ENCODE results near the gene TTC33. TPM values are rescaled to one million over a fixed set of nuclear protein-coding genes. Genes with fewer than 3 reads are reported as not detected.

TTC33 gene
- total RNA-seq, 1 donor: 13.7 TPM

DNA sequence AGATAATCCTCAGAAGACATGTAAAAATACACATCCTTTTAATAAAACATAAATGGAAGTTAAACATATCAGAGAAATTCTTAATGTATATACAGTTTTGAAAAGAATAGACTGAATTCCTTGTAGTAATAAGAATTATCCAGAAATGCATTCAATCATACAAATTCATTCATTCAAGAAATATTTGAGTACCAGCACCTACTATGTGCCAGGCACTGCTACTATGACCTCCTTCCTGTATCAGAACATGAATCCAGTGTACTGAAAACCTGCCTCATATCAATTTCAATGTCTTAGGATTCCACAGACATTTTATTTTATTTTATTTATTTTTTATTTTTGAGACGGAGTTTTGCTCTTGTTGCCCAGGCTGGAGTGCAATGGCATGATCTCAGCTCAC lies 29.2 kb upstream of the TTC33 start:
- DNase-seq (ENCODE audit: low read depth): no peak

DNA sequence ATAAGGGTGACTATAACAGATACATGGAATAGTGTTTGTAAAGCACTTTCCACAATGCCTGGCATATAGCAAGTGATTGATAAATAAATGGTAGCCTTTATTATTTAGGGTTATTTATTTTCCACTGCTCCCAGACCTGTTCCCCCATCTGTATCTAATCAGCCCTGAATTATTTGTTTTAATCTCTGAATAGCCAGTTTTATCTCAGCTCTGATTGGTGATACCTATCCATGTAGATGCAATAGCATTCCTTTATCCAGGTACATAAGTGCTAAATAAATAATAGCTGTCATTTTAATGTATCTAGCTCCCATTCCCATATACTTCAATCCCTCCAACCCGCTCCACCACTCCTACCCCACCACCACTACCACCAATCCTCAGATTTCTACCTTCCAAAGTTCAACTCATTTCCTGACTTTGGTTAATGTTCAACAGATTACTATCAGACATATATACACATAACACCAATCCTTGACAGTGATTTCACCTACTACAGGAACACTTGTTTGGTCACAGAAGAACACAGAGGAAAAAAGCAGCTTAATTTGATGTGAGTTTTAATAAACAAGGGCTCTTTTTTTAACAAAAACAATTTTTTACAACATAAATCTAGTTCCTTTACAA lies 28.4 kb upstream of the TTC33 start:
- TF ChIP-seq, protein P1, sequence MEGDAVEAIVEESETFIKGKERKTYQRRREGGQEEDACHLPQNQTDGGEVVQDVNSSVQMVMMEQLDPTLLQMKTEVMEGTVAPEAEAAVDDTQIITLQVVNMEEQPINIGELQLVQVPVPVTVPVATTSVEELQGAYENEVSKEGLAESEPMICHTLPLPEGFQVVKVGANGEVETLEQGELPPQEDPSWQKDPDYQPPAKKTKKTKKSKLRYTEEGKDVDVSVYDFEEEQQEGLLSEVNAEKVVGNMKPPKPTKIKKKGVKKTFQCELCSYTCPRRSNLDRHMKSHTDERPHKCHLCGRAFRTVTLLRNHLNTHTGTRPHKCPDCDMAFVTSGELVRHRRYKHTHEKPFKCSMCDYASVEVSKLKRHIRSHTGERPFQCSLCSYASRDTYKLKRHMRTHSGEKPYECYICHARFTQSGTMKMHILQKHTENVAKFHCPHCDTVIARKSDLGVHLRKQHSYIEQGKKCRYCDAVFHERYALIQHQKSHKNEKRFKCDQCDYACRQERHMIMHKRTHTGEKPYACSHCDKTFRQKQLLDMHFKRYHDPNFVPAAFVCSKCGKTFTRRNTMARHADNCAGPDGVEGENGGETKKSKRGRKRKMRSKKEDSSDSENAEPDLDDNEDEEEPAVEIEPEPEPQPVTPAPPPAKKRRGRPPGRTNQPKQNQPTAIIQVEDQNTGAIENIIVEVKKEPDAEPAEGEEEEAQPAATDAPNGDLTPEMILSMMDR (IDR thresholded peaks at IDR 0.05; ENCODE audit: insufficient read depth, low read length): no peak
- no peak for DNase-seq (ENCODE audit: low read depth)
- no peak overlapping the region for H3K4me3 ChIP-seq (ENCODE audit: low read depth, low read length)

More for the DNA sequence above, 29.2 kb upstream of the TTC33 start:
- H3K4me3 ChIP-seq (ENCODE audit: low read depth, low read length): no peak overlapping the region
- TF ChIP-seq, protein P1 (IDR thresholded peaks at IDR 0.05; ENCODE audit: insufficient read depth, low read length): no peak

DNA sequence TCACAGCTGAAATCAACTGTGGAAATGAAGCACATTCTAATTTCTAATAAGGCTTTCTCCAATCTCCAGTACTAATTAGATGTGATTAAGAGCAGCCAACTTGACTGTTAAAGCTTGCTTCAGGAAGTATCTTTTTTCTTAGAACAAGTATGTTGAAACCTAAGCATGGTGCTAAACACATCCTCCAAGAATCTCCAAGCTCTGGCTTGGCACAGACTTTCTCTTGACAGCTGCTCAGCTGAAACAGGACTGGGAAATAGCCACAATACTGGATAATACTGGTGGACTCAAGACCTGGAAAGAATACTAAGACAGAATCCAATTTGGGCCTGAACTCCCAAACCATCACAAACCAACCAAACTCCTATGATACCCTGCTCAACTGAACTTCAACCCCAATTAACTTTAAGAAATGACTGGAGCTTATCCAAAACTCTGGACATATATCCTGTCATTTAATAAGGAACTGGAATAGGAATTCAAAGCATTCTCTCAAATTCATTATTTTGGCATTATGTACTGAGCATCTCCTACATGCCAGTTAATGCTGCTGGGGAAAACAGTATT lies 26.2 kb upstream of the TTC33 start:
- H3K4me3 ChIP-seq (ENCODE audit: low read depth, low read length): no peak overlapping the region
- DNase-seq (ENCODE audit: low read depth): peak; percentile 85
- TF ChIP-seq, protein P1 (IDR thresholded peaks at IDR 0.05; ENCODE audit: insufficient read depth, low read length): no peak

GRCh38 chr5:40780858-40781257 lies 25.1 kb upstream of the TTC33 start:
- TF ChIP-seq, protein P1 (IDR thresholded peaks at IDR 0.05; ENCODE audit: insufficient read depth, low read length): no peak
- no peak for DNase-seq (ENCODE audit: low read depth)
- no peak overlapping the region for H3K4me3 ChIP-seq (ENCODE audit: low read depth, low read length)

- TF ChIP-seq, protein P1 (IDR thresholded peaks at IDR 0.05; ENCODE audit: insufficient read depth, low read length): no peak
- no peak for DNase-seq (ENCODE audit: low read depth)
- H3K4me3 ChIP-seq (ENCODE audit: low read depth, low read length): no peak overlapping the region
These were observed 24.4 kb upstream of the TTC33 start for GRCh38 chr5:40780199-40780598.

DNA sequence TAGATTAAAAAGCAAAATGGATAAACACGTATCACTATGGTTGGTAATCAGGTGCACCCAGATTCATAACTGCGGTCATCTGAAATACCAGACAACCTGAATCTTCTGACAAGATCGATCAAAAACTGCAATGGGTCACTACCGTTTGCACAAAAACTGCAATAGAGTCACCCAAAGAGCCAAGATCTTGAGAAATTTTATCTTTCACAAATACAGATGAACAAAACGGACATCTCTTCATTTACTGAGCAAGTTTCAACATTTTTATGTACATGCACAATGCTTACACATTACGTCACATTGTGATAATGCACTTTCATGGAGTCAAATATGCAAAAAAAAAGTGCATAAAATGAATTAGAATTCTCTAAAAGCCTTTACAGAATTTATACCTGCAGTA lies 23.8 kb upstream of the TTC33 start:
- TF ChIP-seq, protein P1 (IDR thresholded peaks at IDR 0.05; ENCODE audit: insufficient read depth, low read length): no peak
- no peak for DNase-seq (ENCODE audit: low read depth)
- no peak overlapping the region for H3K4me3 ChIP-seq (ENCODE audit: low read depth, low read length)
